ENCODE data around the gene ZNF343. TPM values are rescaled to one million over a fixed set of nuclear protein-coding genes. Genes with fewer than 3 reads are reported as not detected.

Gene ZNF343
- total RNA-seq, 1 donor = 6.9 TPM

- H3K4me3 ChIP-seq (ENCODE audit: insufficient read depth, low read length) = no peak overlapping the region
- no peak overlapping the region for H3K27ac ChIP-seq (ENCODE audit: low read depth, low read length)
- peaks cover 5% of the 10 kb centered on the region for H3K4me1 ChIP-seq (ENCODE audit: insufficient read depth, low read length)
- H3K79me2 ChIP-seq (ENCODE audit: insufficient read depth, low read length) = no peaks in the 10 kb centered on the region
- peaks cover 16% of the 10 kb centered on the region for H3K36me3 ChIP-seq (ENCODE audit: insufficient read depth, low read length)
- H3K27me3 ChIP-seq (ENCODE audit: insufficient read depth, low read length) = no peaks in the 10 kb centered on the region
- no peak overlapping the region for H3K4me2 ChIP-seq (ENCODE audit: insufficient read depth, low read length)
- H3K9me3 ChIP-seq (ENCODE audit: low read depth, low read length) = no peaks in the 10 kb centered on the region
- no peak for TF ChIP-seq CTCF (IDR thresholded peaks at IDR 0.05; ENCODE audit: extremely low read depth, low read depth, low read length)
- no peak for DNase-seq (ENCODE audit: insufficient read length, low spot score, missing footprints)
- no peak overlapping the region for H2AFZ ChIP-seq (ENCODE audit: low read length)
- H4K20me1 ChIP-seq (ENCODE audit: insufficient read depth, low read length) = no peaks in the 10 kb centered on the region
Measured at GRCh38 chr20:2475850-2476741, 32.6 kb downstream of the ZNF343 start.

GRCh38 chr20:2473516-2473915 lies 35.2 kb downstream of the ZNF343 start:
- Histone ChIP-seq H2AFZ (ENCODE audit: low read length) (no peak overlapping the region), H3K27me3 (ENCODE audit: insufficient read depth, low read length) (no peaks in the 10 kb centered on the region), H3K36me3 (ENCODE audit: insufficient read depth, low read length) (peaks cover under 1% of the 10 kb centered on the region), H3K9me3 (ENCODE audit: low read depth, low read length) (no peaks in the 10 kb centered on the region), H4K20me1 (ENCODE audit: insufficient read depth, low read length) (peaks cover 18% of the 10 kb centered on the region), H3K27ac (ENCODE audit: low read depth, low read length) (peak overlapping the region; percentile 34), H3K4me1 (ENCODE audit: insufficient read depth, low read length) (peaks cover 20% of the 10 kb centered on the region), H3K4me2 (ENCODE audit: insufficient read depth, low read length) (no peak overlapping the region), H3K4me3 (ENCODE audit: insufficient read depth, low read length) (no peak overlapping the region), H3K79me2 (ENCODE audit: insufficient read depth, low read length) (peaks cover 21% of the 10 kb centered on the region)
- DNase-seq (ENCODE audit: insufficient read length, low spot score, missing footprints) = no peak
- no peak for TF ChIP-seq CTCF (IDR thresholded peaks at IDR 0.05; ENCODE audit: extremely low read depth, low read depth, low read length)

- peaks cover 49% of the 10 kb centered on the region for H3K79me2 ChIP-seq (ENCODE audit: insufficient read depth, low read length)
Measured at GRCh38 chr20:2470423-2471193, 38.1 kb downstream of the ZNF343 start, which contains the start of gene SNRPB. TSS of gene SNRPB (minus strand) at chr20:2470789. CDS start at chr20:2470690, 99 bp downstream.

More at GRCh38 chr20:2470423-2471193, 38.1 kb downstream of the ZNF343 start, which contains the start of gene SNRPB:
- no peak for TF ChIP-seq CTCF (IDR thresholded peaks at IDR 0.05; ENCODE audit: extremely low read depth, low read depth, low read length)
- peak within 1 kb of the TSS; percentile 94 for H2AFZ ChIP-seq (ENCODE audit: low read length)
- H3K4me3 ChIP-seq (ENCODE audit: insufficient read depth, low read length) = peak within 1 kb of the TSS; percentile 96
- H3K4me1 ChIP-seq (ENCODE audit: insufficient read depth, low read length) = peaks cover 28% of the 10 kb centered on the region
- no peaks in the 10 kb centered on the region for H3K27me3 ChIP-seq (ENCODE audit: insufficient read depth, low read length)
- peak; percentile 91 for DNase-seq (ENCODE audit: insufficient read length, low spot score, missing footprints)
- peak within 1 kb of the TSS; percentile 94 for H3K27ac ChIP-seq (ENCODE audit: low read depth, low read length)
- peaks cover 46% of the 10 kb centered on the region for H4K20me1 ChIP-seq (ENCODE audit: insufficient read depth, low read length)
- H3K4me2 ChIP-seq (ENCODE audit: insufficient read depth, low read length) = peak within 1 kb of the TSS; percentile 86
- no peaks in the 10 kb centered on the region for H3K9me3 ChIP-seq (ENCODE audit: low read depth, low read length)
- peaks cover 30% of the 10 kb centered on the region for H3K36me3 ChIP-seq (ENCODE audit: insufficient read depth, low read length)

All from osteoblast (primary cell).